Measurements from ENCODE around the gene ZCCHC10.

GRCh38 chr5:133059621-133060020 lies 33.3 kb upstream of the ZCCHC10 start:
- no peak for TF ChIP-seq CTCF (IDR thresholded peaks at IDR 0.05)
- TF ChIP-seq POLR2A (IDR thresholded peaks at IDR 0.05), result no peak
